ENCODE results near the gene PSD2. TPM values are rescaled to one million over a fixed set of nuclear protein-coding genes. Genes with fewer than 3 reads are reported as not detected.

The PSD2 gene
- total RNA-seq, 4 donors from 2014 or later: 0.08 to 0.13 (median 0.10) TPM; not detected in 1

GRCh38 chr5:139757727-139758509 lies 37.7 kb upstream of the PSD2 start:
- H3K36me3 ChIP-seq: no peaks in the 10 kb centered on the region
- H3K27ac ChIP-seq: no peak overlapping the region
- no peak overlapping the region for H3K4me3 ChIP-seq
- DNase-seq (ENCODE audit: low spot score in 2 of 2): no peak
- H3K27me3 ChIP-seq: peaks cover 39% of the 10 kb centered on the region
- 91% methylated on average over 11 of the region's 11 CpGs for WGBS
- peaks cover 12% of the 10 kb centered on the region for H3K4me1 ChIP-seq
- TF ChIP-seq CTCF (IDR thresholded peaks at IDR 0.05) (no peak), EP300 (IDR thresholded peaks at IDR 0.05) (no peak), POLR2AphosphoS5 (IDR thresholded peaks at IDR 0.05) (no peak), POLR2A (IDR thresholded peaks at IDR 0.05) (no peak)
- no peaks in the 10 kb centered on the region for H3K9me3 ChIP-seq

GRCh38 chr5:139758510-139759075 lies 37.0 kb upstream of the PSD2 start:
- DNase-seq (ENCODE audit: low spot score in 2 of 2): no peak
- Histone ChIP-seq H3K4me1 (peaks cover 12% of the 10 kb centered on the region), H3K4me3 (no peak overlapping the region), H3K9me3 (no peaks in the 10 kb centered on the region), H3K27ac (no peak overlapping the region), H3K36me3 (no peaks in the 10 kb centered on the region), H3K27me3 (peaks cover 34% of the 10 kb centered on the region)
- no peak for TF ChIP-seq CTCF (IDR thresholded peaks at IDR 0.05)
- TF ChIP-seq POLR2A (IDR thresholded peaks at IDR 0.05): no peak
- TF ChIP-seq POLR2AphosphoS5 (IDR thresholded peaks at IDR 0.05): no peak
- TF ChIP-seq EP300 (IDR thresholded peaks at IDR 0.05): no peak
- WGBS: 87% methylated on average over 5 of the region's 7 CpGs

GRCh38 chr5:139759219-139759721 lies 36.3 kb upstream of the PSD2 start:
- H3K9me3 ChIP-seq: no peaks in the 10 kb centered on the region
- DNase-seq (ENCODE audit: low spot score in 2 of 2): no peak
- 74% methylated on average over 35 of the region's 36 CpGs for WGBS
- H3K4me3 ChIP-seq: no peak overlapping the region
- no peaks in the 10 kb centered on the region for H3K36me3 ChIP-seq
- H3K27me3 ChIP-seq: peaks cover 32% of the 10 kb centered on the region
- TF ChIP-seq POLR2A (IDR thresholded peaks at IDR 0.05) (no peak), CTCF (IDR thresholded peaks at IDR 0.05) (no peak), EP300 (IDR thresholded peaks at IDR 0.05) (no peak), POLR2AphosphoS5 (IDR thresholded peaks at IDR 0.05) (no peak)
- H3K27ac ChIP-seq: no peak overlapping the region
- H3K4me1 ChIP-seq: peaks cover 15% of the 10 kb centered on the region

- no peak for DNase-seq (ENCODE audit: low spot score in 2 of 2)
- peaks cover 32% of the 10 kb centered on the region for H3K27me3 ChIP-seq
- no peaks in the 10 kb centered on the region for H3K36me3 ChIP-seq
- H3K27ac ChIP-seq: no peak overlapping the region
- no peaks in the 10 kb centered on the region for H3K9me3 ChIP-seq
- TF ChIP-seq POLR2AphosphoS5 (IDR thresholded peaks at IDR 0.05): no peak
- TF ChIP-seq EP300 (IDR thresholded peaks at IDR 0.05): no peak
- TF ChIP-seq POLR2A (IDR thresholded peaks at IDR 0.05): no peak
- no peak for TF ChIP-seq CTCF (IDR thresholded peaks at IDR 0.05)
- H3K4me3 ChIP-seq: no peak overlapping the region
- WGBS: 68% methylated on average over 5 of the region's 6 CpGs
- H3K4me1 ChIP-seq: peaks cover 17% of the 10 kb centered on the region
Measured at GRCh38 chr5:139760066-139761056, 35.2 kb upstream of the PSD2 start.
